ENCODE data around the gene SMTNL2.

DNA sequence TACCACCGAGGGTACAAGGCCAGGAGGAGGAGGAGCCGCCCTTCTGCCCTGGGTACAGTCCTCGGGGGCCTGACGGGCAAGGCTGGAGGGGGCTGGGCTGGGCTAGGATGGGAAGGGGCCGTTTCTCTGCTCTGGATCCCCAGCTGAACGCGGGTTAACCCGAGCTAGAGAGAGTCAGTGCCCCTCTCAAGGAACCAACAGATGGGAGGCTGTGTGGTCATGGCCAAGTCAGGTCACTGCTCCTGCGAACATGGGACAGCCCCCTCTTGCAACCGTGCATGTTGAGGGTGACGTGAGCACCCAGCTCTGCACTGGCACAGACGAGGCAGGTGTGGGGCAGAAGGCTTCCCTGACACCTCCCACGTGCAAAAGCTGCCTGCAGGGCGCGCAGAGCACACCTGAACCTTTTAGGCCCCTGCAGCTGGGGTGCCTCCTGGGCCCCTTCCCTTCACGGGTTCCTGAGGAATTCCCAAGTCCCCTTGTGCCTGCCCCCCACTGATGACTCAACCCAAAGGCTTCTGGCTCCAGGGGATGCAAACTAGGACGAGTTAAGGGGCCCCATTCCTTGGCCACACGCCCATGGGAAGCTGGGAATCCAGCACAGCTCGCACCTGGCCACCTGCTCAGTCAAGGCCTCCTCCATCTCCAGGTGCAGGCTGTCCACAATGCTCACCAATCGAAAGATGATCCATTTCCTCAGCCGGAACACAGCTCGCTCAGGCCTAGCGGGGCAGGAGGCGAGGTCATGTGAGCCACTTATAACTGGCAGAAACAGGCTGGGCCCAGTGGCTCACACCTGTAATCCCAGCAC, 35.4 kb upstream of the SMTNL2 start:
- TF ChIP-seq SIX5 (IDR thresholded peaks at IDR 0.05; ENCODE audit: borderline replicate concordance in 1 of 2, insufficient read depth in 1 of 2, low read depth in 1 of 2, low read length in 2 of 2) (no peak), POLR2AphosphoS5 (IDR thresholded peaks at IDR 0.05; ENCODE audit: control insufficient read depth, insufficient read depth, low read depth, low read length) (no peak), POLR2A (conservative IDR thresholded peaks at IDR 0.05) (no peak), JUN (IDR thresholded peaks at IDR 0.05; ENCODE audit: borderline replicate concordance, low read depth, low read length) (no peak), JUN (CRISPR knock-in tag; IDR thresholded peaks at IDR 0.05; ENCODE audit: borderline replicate concordance) (no peak), FOXM1 (IDR thresholded peaks at IDR 0.05; ENCODE audit: low read depth) (no peak), FOXM1 (CRISPR knock-in tag; IDR thresholded peaks at IDR 0.05; ENCODE audit: low read depth) (no peak)
- TF ChIP-seq, protein P1, sequence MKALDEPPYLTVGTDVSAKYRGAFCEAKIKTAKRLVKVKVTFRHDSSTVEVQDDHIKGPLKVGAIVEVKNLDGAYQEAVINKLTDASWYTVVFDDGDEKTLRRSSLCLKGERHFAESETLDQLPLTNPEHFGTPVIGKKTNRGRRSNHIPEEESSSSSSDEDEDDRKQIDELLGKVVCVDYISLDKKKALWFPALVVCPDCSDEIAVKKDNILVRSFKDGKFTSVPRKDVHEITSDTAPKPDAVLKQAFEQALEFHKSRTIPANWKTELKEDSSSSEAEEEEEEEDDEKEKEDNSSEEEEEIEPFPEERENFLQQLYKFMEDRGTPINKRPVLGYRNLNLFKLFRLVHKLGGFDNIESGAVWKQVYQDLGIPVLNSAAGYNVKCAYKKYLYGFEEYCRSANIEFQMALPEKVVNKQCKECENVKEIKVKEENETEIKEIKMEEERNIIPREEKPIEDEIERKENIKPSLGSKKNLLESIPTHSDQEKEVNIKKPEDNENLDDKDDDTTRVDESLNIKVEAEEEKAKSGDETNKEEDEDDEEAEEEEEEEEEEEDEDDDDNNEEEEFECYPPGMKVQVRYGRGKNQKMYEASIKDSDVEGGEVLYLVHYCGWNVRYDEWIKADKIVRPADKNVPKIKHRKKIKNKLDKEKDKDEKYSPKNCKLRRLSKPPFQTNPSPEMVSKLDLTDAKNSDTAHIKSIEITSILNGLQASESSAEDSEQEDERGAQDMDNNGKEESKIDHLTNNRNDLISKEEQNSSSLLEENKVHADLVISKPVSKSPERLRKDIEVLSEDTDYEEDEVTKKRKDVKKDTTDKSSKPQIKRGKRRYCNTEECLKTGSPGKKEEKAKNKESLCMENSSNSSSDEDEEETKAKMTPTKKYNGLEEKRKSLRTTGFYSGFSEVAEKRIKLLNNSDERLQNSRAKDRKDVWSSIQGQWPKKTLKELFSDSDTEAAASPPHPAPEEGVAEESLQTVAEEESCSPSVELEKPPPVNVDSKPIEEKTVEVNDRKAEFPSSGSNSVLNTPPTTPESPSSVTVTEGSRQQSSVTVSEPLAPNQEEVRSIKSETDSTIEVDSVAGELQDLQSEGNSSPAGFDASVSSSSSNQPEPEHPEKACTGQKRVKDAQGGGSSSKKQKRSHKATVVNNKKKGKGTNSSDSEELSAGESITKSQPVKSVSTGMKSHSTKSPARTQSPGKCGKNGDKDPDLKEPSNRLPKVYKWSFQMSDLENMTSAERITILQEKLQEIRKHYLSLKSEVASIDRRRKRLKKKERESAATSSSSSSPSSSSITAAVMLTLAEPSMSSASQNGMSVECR (CRISPR knock-in tag; IDR thresholded peaks at IDR 0.05), result no peak
